K562 (cell line): ENCODE data around the gene SLC4A5. TPM values are rescaled to one million over a fixed set of nuclear protein-coding genes. Genes with fewer than 3 reads are reported as not detected.
A peak's percentile ranks its signal among the peaks of the same experiment; 100 is the strongest.

Experiments
- ATAC-seq: fragments of 200-7000 bp; cut with Tn5 transposase; 3 replicates; pipeline ENCODE4 v1.9.1; 2020; ENCODE audit warnings: moderate library complexity
- BruUV-seq: library from RNA; stranded (reverse); fragments of 400-500 nt; replicated peaks from 2 replicates; lab custom pipeline; 2021; lab: Mats Ljungman, UMichigan
- CTCF ChIA-PET: fragments of 300-600 bp; formaldehyde crosslinking; extraction: SDS; loops from one replicate; lab custom pipeline; 2021; ENCODE audit warnings: low intra/inter-chr PET ratio; lab: Yijun Ruan, JAX
- POLR2A ChIA-PET: fragments of 300-600, 350-650 bp; sonication (Branson Sonifier 250); formaldehyde crosslinking; extraction: SDS; loops from one replicate; lab custom pipeline; 2021; ENCODE audit warnings: antibody characterized with exemption, inconsistent platforms; lab: Yijun Ruan, JAX
- DNase-seq, 4 experiments: peaks; one replicate each; pipeline versions ENCODE4 v3.0.0 to v3.0.0-alpha.2; 2011 to 2018; ENCODE audit warnings: low spot score in 3 of 4, mixed read lengths in 3 of 4; ENCODE audit errors: extremely low read depth in 1 of 4
- FAIRE-seq: peaks from 2 replicates; lab custom pipeline; 2011; peaks lifted over from hg19 to GRCh38; lab: Jason Lieb, UNC
- H2AFZ ChIP-seq: 2 replicates; pipeline ENCODE4 v1.6.0; 2011; ENCODE audit warnings: low read depth, low read length, control low read depth, inconsistent platforms
- H3K27ac ChIP-seq: fragments of 200-600 bp; 3 replicates; pipeline ENCODE4 v1.8.0; 2011; ENCODE audit warnings: low read depth, mild to moderate bottlenecking, control low read depth, inconsistent platforms, low read length, moderate library complexity, mixed read lengths; ENCODE audit errors: extremely low read depth
- H3K27me3 ChIP-seq, 2 experiments: fragments of 300-600 bp in 1 of 2; 2 replicates in 1 of 2; 3 replicates in 1 of 2; pipeline versions ENCODE4 v1.6.0 to v1.8.0; 2011; ENCODE audit warnings: inconsistent platforms in 2 of 2, low read length in 2 of 2, mild to moderate bottlenecking in 1 of 2, mixed read lengths in 1 of 2, moderate library complexity in 1 of 2; ENCODE audit not compliant: control insufficient read depth in 2 of 2, insufficient read depth in 2 of 2
- H3K36me3 ChIP-seq: fragments of 300-600 bp; 3 replicates; pipeline ENCODE4 v1.8.0; 2011; ENCODE audit warnings: mild to moderate bottlenecking, low read length, inconsistent platforms; ENCODE audit not compliant: control insufficient read depth, insufficient read depth
- H3K4me1 ChIP-seq, 2 experiments: fragments of 200-600 bp in 1 of 2; replicated peaks in 1 of 2; 2 replicates in 1 of 2; 3 replicates in 1 of 2; pipeline versions ENCODE4 v1.5.1 to v1.8.0; 2011; ENCODE audit warnings: inconsistent platforms in 2 of 2, low read length in 2 of 2, mild to moderate bottlenecking in 1 of 2, mixed read lengths in 1 of 2, moderate library complexity in 1 of 2; ENCODE audit not compliant: control insufficient read depth in 2 of 2, insufficient read depth in 2 of 2
- H3K4me2 ChIP-seq: 2 replicates; pipeline ENCODE4 v1.6.1; 2011; ENCODE audit warnings: low read length, control low read depth, inconsistent platforms, mixed read lengths; ENCODE audit not compliant: insufficient read depth
- H3K4me3 ChIP-seq: fragments of 200-600 bp; sonication (generic), shearing (Covaris generic); 2 replicates; pipeline ENCODE4 v1.5.1; 2016; ENCODE audit warnings: control low read depth, inconsistent platforms
- H3K79me2 ChIP-seq: fragments of 200-600 bp; 3 replicates; pipeline ENCODE4 v1.8.0; 2011; ENCODE audit warnings: low read length, inconsistent platforms; ENCODE audit not compliant: control insufficient read depth, insufficient read depth
- H3K9ac ChIP-seq, 2 experiments: 2 replicates each; pipeline versions ENCODE4 v1.6.0 to v1.6.1; 2011; ENCODE audit warnings: low read depth in 2 of 2, low read length in 2 of 2, control low read depth in 1 of 2, inconsistent platforms in 1 of 2, mild to moderate bottlenecking in 1 of 2, mixed read lengths in 1 of 2; ENCODE audit not compliant: insufficient read depth in 1 of 2
- H3K9me1 ChIP-seq: one replicate; pipeline ENCODE4 v1.6.0; 2011; ENCODE audit warnings: inconsistent platforms, mild to moderate bottlenecking, low read length, moderate library complexity; ENCODE audit not compliant: control insufficient read depth, insufficient read depth
- H3K9me3 ChIP-seq: replicated peaks from 2 replicates; pipeline ENCODE4 v1.5.1; 2011; ENCODE audit warnings: low read depth, low read length, inconsistent platforms; ENCODE audit not compliant: control insufficient read depth, insufficient read depth
- H4K20me1 ChIP-seq: replicated peaks from 2 replicates; pipeline ENCODE4 v1.6.1; 2011; ENCODE audit warnings: low read length, inconsistent platforms, mixed read lengths; ENCODE audit not compliant: control insufficient read depth, insufficient read depth
- CBFB ChIP-seq: sonication (generic); formaldehyde crosslinking; IDR thresholded peaks from 2 replicates; pipeline ENCODE4 v1.4.0; 2020; ENCODE audit warnings: mild to moderate bottlenecking, missing genetic modification reagents
- CUX1 ChIP-seq: fragments of 200-800 bp; sonication (Bioruptor generic); IDR thresholded peaks from 2 replicates; pipeline ENCODE4 v1.6.1; 2016; ENCODE audit warnings: missing genetic modification characterization, missing compliant biosample characterization
- CXXC5 ChIP-seq: fragments of 250-450 bp; sonication (Bioruptor Pico); IDR thresholded peaks from 2 replicates; pipeline ENCODE4 v1.8.0; 2022; ENCODE audit warnings: inconsistent platforms, mild to moderate bottlenecking, moderate library complexity
- KAT2B ChIP-seq: IDR thresholded peaks from one replicate; pipeline ENCODE4 v1.6.1; 2012; ENCODE audit warnings: low read depth, mild to moderate bottlenecking, control low read depth, inconsistent platforms, low read length, moderate library complexity
- KAT7 ChIP-seq: sonication (generic); formaldehyde crosslinking; IDR thresholded peaks from 2 replicates; pipeline ENCODE4 v1.8.0; 2022; ENCODE audit warnings: missing genetic modification reagents, mild to moderate bottlenecking, borderline replicate concordance
- MTA2 ChIP-seq: fragments of 450-650 bp; IDR thresholded peaks from 2 replicates; pipeline ENCODE4 v1.6.1; 2016; ENCODE audit warnings: low read depth
- TCFL5 ChIP-seq: fragments of 250-450 bp; sonication (Bioruptor Pico); conservative IDR thresholded peaks from 2 replicates; pipeline ENCODE4 v1.6.1; 2021; ENCODE audit warnings: mild to moderate bottlenecking, moderate library complexity, matching md5 sums
- THRB ChIP-seq: fragments of 450-650 bp; formaldehyde crosslinking; conservative IDR thresholded peaks from 2 replicates; pipeline ENCODE4 v1.4.0; 2022; ENCODE audit warnings: mild to moderate bottlenecking, missing genetic modification characterization
- ZNF143 ChIP-seq: sonication (generic); formaldehyde crosslinking; IDR thresholded peaks from 2 replicates; pipeline ENCODE4 v1.9.0; 2022; ENCODE audit warnings: mild to moderate bottlenecking, missing genetic modification reagents
- ZNF146 ChIP-seq: IDR thresholded peaks from one replicate; pipeline ENCODE4 v1.6.1; 2018; ENCODE audit warnings: missing compliant biosample characterization; ENCODE audit not compliant: unreplicated experiment
- WGBS: fragments of 100-300 bp; shearing (Covaris generic); methylation state at CpG from one replicate; pipeline ENCODE4 v1.1.6; 2016; ENCODE audit warnings: low coverage, mixed read lengths; ENCODE audit not compliant: insufficient coverage; ENCODE audit errors: missing lambda C conversion rate; 5-methylcytosine and 5-hydroxymethylcytosine counted together
- in situ Hi-C: fragments of 300-500 bp; cut with MboI; formaldehyde crosslinking; loops from 4 replicates; pipeline ENCODE4 v1.15.0; 2018; ENCODE audit warnings: inconsistent platforms, mixed read lengths
- intact Hi-C: fragments of 100-400 bp; cut with micrococcal nuclease; formaldehyde crosslinking; loops from 2 replicates; pipeline ENCODE4 v1.14.2; 2022
- polyA plus RNA-seq, 8 experiments: library from polyadenylated mRNA; depleted of rRNA in 4 of 8; stranded (reverse) in 5 of 8; unstranded in 3 of 8; fragments of >200 nt; fragmentation: Nextera tagmentation in 2 of 8; fragmentation: Illumina TruSeq in 1 of 8; extraction: Ambion mirVana in 2 of 8; extraction: Trizol in 1 of 8; gene quantifications; 2 replicates each; pipeline versions ENCODE4 v1.2.1 to v1.2.3, GENCODE V29; 2011 to 2014; ENCODE audit warnings: inconsistent platforms in 1 of 8, missing spikeins in 1 of 8
- total RNA-seq, 7 experiments: library from RNA; depleted of rRNA in 6 of 7; stranded (reverse); fragments of >200 nt in 6 of 7; fragmentation: Illumina TruSeq in 2 of 7; extraction: Trizol in 2 of 7; gene quantifications; 2 replicates each; pipeline versions ENCODE4 v1.2.1 to v1.2.3, GENCODE V29; 2011 to 2021; ENCODE audit warnings: low replicate concordance in 1 of 7

SLC4A5 gene
- total and polyA plus RNA-seq, 9 of the 15 experiments (the other 6 are each of a cell fraction or from before 2014, with no cell fraction given): 0.03 to 0.77 (median 0.14) TPM; not detected in 1

GRCh38 chr2:74357627-74358026 lies 14.4 kb upstream of the SLC4A5 start:
- H3K79me2 ChIP-seq: no peaks in the 10 kb centered on the region
- no peak for TF ChIP-seq THRB
- no peak for TF ChIP-seq ZNF146 (CRISPR knock-in tag)
- no peak for TF ChIP-seq KAT2B
- TF ChIP-seq, all 486 proteins: peak for 0
- H3K9me3 ChIP-seq: no peaks in the 10 kb centered on the region
- peaks cover 21% of the 10 kb centered on the region; the same call in 2 of the 3 replicates for H3K36me3 ChIP-seq
- CTCF ChIA-PET: no interaction called here
- H3K4me2 ChIP-seq: no peak overlapping the region
- intact Hi-C loops (no loop called here), in situ Hi-C loops (no loop called here)
- DNase-seq: no peak
- peak overlapping the region in 1 of 2 experiments; percentile 38; a peak in 1 of 4 replicates for H3K9ac ChIP-seq
- H3K9me1 ChIP-seq: no peaks in the 10 kb centered on the region
- no peak overlapping the region for H2AFZ ChIP-seq
- ATAC-seq: no peak
- H3K4me3 ChIP-seq: no peak overlapping the region
- H3K27ac ChIP-seq: no peak overlapping the region
- BruUV-seq: no TSS peak
- H3K27me3 ChIP-seq: no peaks in the 10 kb centered on the region
- POLR2A ChIA-PET: interaction anchor here (0.7 to 1.1 kb wide), 2 partner anchors 61 to 292 kb away, joined by 3 read pairs; no protein-coding TSS in a partner anchor
- no peaks in the 10 kb centered on the region for H3K4me1 ChIP-seq
- no peaks in the 10 kb centered on the region for H4K20me1 ChIP-seq
- no peak for FAIRE-seq

GRCh38 chr2:74349889-74350288 lies 6.7 kb upstream of the SLC4A5 start:
- Histone ChIP-seq H2AFZ (no peak overlapping the region), H3K4me3 (no peak overlapping the region), H3K27me3 (peaks cover 6 to 8% of the 10 kb centered on the region in 2 experiments; a peak in 3 of 5 replicates), H3K4me2 (no peak overlapping the region), H3K79me2 (no peaks in the 10 kb centered on the region), H3K27ac (no peak overlapping the region), H4K20me1 (no peaks in the 10 kb centered on the region), H3K36me3 (no peaks in the 10 kb centered on the region), H3K9ac (no peak overlapping the region), H3K9me1 (no peaks in the 10 kb centered on the region), H3K9me3 (no peaks in the 10 kb centered on the region), H3K4me1 (no peaks in the 10 kb centered on the region)
- in situ Hi-C loops: no loop called here
- POLR2A ChIA-PET: no interaction called here
- no peak for DNase-seq
- CTCF ChIA-PET: no interaction called here
- no TSS peak for BruUV-seq
- FAIRE-seq: no peak
- intact Hi-C loops: no loop called here
- ATAC-seq: no peak
- WGBS: 9% methylated on average over 4 of the region's 4 CpGs
- TF ChIP-seq CBFB: no peak
- TF ChIP-seq MTA2: no peak
- no peak for TF ChIP-seq CUX1 (CRISPR knock-in tag)
- no peak for TF ChIP-seq CXXC5 (CRISPR knock-in tag)
- TF ChIP-seq ZNF143 (CRISPR knock-in tag): no peak
- no peak for TF ChIP-seq TCFL5 (CRISPR knock-in tag)
- no peak for TF ChIP-seq KAT7 (CRISPR knock-in tag)
